ENCODE results near the gene KSR2.
A peak's percentile ranks its signal among the peaks of the same experiment; 100 is the strongest.

Gene KSR2

DNA sequence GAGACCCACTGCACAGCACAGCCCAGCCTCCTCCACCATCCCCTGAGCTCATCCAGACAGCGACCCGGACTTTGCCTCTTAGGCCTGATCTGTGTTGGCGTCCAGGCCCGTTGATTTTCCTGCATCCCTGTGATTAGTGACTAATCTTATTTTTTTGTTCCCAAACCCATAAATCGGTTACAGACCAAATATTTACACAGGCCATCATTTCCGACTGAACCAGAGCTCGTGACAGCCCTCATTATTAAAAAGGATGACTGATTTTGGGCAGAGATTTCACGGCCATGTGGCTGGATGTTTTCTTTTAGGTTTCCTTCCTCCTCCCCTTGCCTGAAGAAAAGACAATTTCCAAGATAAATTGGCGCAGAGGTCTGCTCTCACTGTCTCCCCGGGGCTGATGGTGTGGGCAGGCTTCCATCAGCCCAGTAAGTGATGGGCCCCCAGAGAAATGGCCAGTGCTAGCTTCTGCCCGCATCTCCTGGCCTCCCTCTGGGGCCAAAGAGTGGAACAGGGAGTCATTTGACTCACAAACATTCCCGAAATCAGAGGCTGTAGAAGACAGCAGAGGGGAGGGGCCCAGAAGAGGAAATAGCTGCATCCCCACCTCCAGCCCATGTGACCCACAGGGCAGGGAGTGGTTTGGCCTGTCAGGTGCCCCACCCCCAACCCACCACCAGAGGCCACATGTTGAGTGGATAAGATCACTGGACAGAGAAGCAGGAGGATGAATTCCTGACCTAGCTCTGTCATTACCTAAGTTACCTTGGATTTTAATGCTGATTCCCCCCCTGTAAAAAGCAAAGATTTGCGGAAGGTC lies 283.5 kb downstream of the KSR2 start (continued):
- TF ChIP-seq ZBTB20 (tag by site-specific recombination; IDR thresholded peaks at IDR 0.05) (peak; percentile 92), ZNF37A (tag by site-specific recombination; IDR thresholded peaks at IDR 0.05) (no peak), ZIC2 (tag by site-specific recombination; IDR thresholded peaks at IDR 0.05) (peak; percentile 16; the same call in 1 of the 2 replicates), ZNF404 (tag by site-specific recombination; IDR thresholded peaks at IDR 0.05) (no peak), GLIS1 (tag by site-specific recombination; IDR thresholded peaks at IDR 0.05) (peak; percentile 52; the same call in 1 of the 2 replicates), SCRT2 (tag by site-specific recombination; IDR thresholded peaks at IDR 0.05) (peak; percentile 88), SP7 (tag by site-specific recombination; IDR thresholded peaks at IDR 0.05) (peak; percentile 54), ZNF341 (tag by site-specific recombination; IDR thresholded peaks at IDR 0.05; ENCODE audit: low read depth) (peak; percentile 89), ZNF169 (tag by site-specific recombination; IDR thresholded peaks at IDR 0.05) (no peak)
- TF ChIP-seq, protein P1, sequence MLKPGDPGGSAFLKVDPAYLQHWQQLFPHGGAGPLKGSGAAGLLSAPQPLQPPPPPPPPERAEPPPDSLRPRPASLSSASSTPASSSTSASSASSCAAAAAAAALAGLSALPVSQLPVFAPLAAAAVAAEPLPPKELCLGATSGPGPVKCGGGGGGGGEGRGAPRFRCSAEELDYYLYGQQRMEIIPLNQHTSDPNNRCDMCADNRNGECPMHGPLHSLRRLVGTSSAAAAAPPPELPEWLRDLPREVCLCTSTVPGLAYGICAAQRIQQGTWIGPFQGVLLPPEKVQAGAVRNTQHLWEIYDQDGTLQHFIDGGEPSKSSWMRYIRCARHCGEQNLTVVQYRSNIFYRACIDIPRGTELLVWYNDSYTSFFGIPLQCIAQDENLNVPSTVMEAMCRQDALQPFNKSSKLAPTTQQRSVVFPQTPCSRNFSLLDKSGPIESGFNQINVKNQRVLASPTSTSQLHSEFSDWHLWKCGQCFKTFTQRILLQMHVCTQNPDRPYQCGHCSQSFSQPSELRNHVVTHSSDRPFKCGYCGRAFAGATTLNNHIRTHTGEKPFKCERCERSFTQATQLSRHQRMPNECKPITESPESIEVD (tag by site-specific recombination; IDR thresholded peaks at IDR 0.05), result no peak
- TF ChIP-seq, protein P2, sequence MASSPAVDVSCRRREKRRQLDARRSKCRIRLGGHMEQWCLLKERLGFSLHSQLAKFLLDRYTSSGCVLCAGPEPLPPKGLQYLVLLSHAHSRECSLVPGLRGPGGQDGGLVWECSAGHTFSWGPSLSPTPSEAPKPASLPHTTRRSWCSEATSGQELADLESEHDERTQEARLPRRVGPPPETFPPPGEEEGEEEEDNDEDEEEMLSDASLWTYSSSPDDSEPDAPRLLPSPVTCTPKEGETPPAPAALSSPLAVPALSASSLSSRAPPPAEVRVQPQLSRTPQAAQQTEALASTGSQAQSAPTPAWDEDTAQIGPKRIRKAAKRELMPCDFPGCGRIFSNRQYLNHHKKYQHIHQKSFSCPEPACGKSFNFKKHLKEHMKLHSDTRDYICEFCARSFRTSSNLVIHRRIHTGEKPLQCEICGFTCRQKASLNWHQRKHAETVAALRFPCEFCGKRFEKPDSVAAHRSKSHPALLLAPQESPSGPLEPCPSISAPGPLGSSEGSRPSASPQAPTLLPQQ (tag by site-specific recombination; IDR thresholded peaks at IDR 0.05), result 0 out of 2 replicates have a peak, but pooled peaks have one; percentile 50
- TF ChIP-seq, protein P3, sequence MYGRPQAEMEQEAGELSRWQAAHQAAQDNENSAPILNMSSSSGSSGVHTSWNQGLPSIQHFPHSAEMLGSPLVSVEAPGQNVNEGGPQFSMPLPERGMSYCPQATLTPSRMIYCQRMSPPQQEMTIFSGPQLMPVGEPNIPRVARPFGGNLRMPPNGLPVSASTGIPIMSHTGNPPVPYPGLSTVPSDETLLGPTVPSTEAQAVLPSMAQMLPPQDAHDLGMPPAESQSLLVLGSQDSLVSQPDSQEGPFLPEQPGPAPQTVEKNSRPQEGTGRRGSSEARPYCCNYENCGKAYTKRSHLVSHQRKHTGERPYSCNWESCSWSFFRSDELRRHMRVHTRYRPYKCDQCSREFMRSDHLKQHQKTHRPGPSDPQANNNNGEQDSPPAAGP (tag by site-specific recombination; IDR thresholded peaks at IDR 0.05), result 0 out of 2 replicates have a peak, but pooled peaks have one; percentile 25
- TF ChIP-seq, protein P4, sequence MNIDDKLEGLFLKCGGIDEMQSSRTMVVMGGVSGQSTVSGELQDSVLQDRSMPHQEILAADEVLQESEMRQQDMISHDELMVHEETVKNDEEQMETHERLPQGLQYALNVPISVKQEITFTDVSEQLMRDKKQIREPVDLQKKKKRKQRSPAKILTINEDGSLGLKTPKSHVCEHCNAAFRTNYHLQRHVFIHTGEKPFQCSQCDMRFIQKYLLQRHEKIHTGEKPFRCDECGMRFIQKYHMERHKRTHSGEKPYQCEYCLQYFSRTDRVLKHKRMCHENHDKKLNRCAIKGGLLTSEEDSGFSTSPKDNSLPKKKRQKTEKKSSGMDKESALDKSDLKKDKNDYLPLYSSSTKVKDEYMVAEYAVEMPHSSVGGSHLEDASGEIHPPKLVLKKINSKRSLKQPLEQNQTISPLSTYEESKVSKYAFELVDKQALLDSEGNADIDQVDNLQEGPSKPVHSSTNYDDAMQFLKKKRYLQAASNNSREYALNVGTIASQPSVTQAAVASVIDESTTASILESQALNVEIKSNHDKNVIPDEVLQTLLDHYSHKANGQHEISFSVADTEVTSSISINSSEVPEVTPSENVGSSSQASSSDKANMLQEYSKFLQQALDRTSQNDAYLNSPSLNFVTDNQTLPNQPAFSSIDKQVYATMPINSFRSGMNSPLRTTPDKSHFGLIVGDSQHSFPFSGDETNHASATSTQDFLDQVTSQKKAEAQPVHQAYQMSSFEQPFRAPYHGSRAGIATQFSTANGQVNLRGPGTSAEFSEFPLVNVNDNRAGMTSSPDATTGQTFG (tag by site-specific recombination; IDR thresholded peaks at IDR 0.05; ENCODE audit: borderline replicate concordance), result no peak
- TF ChIP-seq, protein P5, sequence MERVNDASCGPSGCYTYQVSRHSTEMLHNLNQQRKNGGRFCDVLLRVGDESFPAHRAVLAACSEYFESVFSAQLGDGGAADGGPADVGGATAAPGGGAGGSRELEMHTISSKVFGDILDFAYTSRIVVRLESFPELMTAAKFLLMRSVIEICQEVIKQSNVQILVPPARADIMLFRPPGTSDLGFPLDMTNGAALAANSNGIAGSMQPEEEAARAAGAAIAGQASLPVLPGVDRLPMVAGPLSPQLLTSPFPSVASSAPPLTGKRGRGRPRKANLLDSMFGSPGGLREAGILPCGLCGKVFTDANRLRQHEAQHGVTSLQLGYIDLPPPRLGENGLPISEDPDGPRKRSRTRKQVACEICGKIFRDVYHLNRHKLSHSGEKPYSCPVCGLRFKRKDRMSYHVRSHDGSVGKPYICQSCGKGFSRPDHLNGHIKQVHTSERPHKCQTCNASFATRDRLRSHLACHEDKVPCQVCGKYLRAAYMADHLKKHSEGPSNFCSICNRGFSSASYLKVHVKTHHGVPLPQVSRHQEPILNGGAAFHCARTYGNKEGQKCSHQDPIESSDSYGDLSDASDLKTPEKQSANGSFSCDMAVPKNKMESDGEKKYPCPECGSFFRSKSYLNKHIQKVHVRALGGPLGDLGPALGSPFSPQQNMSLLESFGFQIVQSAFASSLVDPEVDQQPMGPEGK (tag by site-specific recombination; IDR thresholded peaks at IDR 0.05), result 0 out of 2 replicates have a peak, but pooled peaks have one; percentile 28

DNA sequence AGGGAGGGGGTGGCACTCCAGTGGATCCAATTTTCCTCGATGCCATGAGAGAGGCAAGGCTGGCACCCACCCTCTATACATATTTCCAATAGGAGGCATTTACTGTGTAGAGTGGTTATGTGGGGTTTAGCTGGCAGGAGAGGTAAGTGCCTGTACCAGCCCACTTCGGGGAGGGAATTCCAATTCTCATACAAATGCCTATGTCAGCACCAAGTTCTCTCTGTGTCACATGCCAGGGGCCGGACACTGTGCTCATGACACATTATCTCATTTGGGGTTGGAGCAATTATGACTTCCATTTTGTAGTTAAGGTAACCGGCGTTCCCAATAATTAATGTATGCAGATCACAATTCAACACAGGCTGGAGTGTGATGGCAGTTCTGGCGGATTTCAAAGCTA lies 284.3 kb downstream of the KSR2 start:
- ChIA-PET POLR2A (interaction anchor here (1.1 kb wide), 1 partner anchor 14 kb away, joined by 3 read pairs; no protein-coding TSS in a partner anchor), CTCF (interaction anchor here (2.0 to 3.0 kb wide), 2 partner anchors 152 to 165 kb away, joined by 4 to 15 read pairs; no protein-coding TSS in a partner anchor)
- H3K36me3 ChIP-seq (ENCODE audit: control insufficient read depth in 2 of 2, insufficient read depth in 1 of 2, low read length in 2 of 2), result no peaks in the 10 kb centered on the region
- H3K4me1 ChIP-seq (ENCODE audit: control insufficient read depth, insufficient read depth, low read length), result peaks cover 16% of the 10 kb centered on the region
- H3K9me3 ChIP-seq (ENCODE audit: control insufficient read depth, insufficient read depth, low read depth, low read length), result no peaks in the 10 kb centered on the region
- H3K27ac ChIP-seq (ENCODE audit: extremely low read depth, low read depth, low read length), result no peak overlapping the region
- H3K4me3 ChIP-seq (ENCODE audit: low read depth, low read length), result no peak overlapping the region
- no peak for TF ChIP-seq ZNF560 (tag by site-specific recombination; IDR thresholded peaks at IDR 0.05; ENCODE audit: borderline replicate concordance)
- TF ChIP-seq ZNF747 (tag by site-specific recombination; IDR thresholded peaks at IDR 0.05), result no peak
- TF ChIP-seq, protein P6, sequence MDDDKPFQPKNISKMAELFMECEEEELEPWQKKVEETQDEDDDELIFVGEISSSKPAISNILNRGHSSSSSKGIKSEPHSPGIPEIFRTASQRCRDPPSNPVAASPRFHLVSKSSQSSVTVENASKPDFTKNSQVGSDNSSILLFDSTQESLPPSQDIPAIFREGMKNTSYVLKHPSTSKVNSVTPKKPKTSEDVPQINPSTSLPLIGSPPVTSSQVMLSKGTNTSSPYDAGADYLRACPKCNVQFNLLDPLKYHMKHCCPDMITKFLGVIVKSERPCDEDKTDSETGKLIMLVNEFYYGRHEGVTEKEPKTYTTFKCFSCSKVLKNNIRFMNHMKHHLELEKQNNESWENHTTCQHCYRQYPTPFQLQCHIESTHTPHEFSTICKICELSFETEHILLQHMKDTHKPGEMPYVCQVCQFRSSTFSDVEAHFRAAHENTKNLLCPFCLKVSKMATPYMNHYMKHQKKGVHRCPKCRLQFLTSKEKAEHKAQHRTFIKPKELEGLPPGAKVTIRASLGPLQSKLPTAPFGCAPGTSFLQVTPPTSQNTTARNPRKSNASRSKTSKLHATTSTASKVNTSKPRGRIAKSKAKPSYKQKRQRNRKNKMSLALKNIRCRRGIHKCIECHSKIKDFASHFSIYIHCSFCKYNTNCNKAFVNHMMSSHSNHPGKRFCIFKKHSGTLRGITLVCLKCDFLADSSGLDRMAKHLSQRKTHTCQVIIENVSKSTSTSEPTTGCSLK (tag by site-specific recombination; IDR thresholded peaks at IDR 0.05), result no peak
- TF ChIP-seq OVOL3 (tag by site-specific recombination; IDR thresholded peaks at IDR 0.05), result no peak
- TF ChIP-seq ZNF629 (tag by site-specific recombination; IDR thresholded peaks at IDR 0.05), result no peak
- TF ChIP-seq ZNF561 (tag by site-specific recombination; IDR thresholded peaks at IDR 0.05; ENCODE audit: borderline replicate concordance), result no peak
- TF ChIP-seq EGR2 (tag by site-specific recombination; IDR thresholded peaks at IDR 0.05; ENCODE audit: low read depth), result no peak
- no peak for TF ChIP-seq ZNF239 (tag by site-specific recombination; IDR thresholded peaks at IDR 0.05)

All from HEK293 (cell line).